Spinal cord (tissue), 10 donors: ENCODE measurements around the gene C6orf163. TPM values are rescaled to one million over a fixed set of nuclear protein-coding genes. Genes with fewer than 3 reads are reported as not detected.

Experiments
- DNase-seq, 6 donors: peaks; one replicate each; pipeline versions ENCODE4 v3.0.0 to v3.0.0-alpha.2; 2013 to 2015; ENCODE audit warnings: low spot score in 6 of 6, low read depth in 4 of 6
- H3K27ac ChIP-seq: one replicate; pipeline ENCODE4 v1.5.1; 2013; ENCODE audit warnings: low read depth, low read length, control low read depth
- H3K27me3 ChIP-seq: one replicate; pipeline ENCODE4 v1.6.1; 2013; ENCODE audit warnings: low read length; ENCODE audit not compliant: control insufficient read depth, insufficient read depth
- H3K36me3 ChIP-seq: one replicate; pipeline ENCODE4 v1.6.1; 2013; ENCODE audit warnings: low read length; ENCODE audit not compliant: control insufficient read depth, insufficient read depth
- H3K4me1 ChIP-seq: one replicate; pipeline ENCODE4 v1.6.1; 2013; ENCODE audit warnings: low read length; ENCODE audit not compliant: control insufficient read depth, insufficient read depth
- H3K4me3 ChIP-seq: one replicate; pipeline ENCODE4 v1.5.1; 2013; ENCODE audit warnings: low read depth, low read length, control low read depth
- H3K9me3 ChIP-seq: one replicate; pipeline ENCODE4 v1.6.1; 2013; ENCODE audit warnings: low read length; ENCODE audit not compliant: control insufficient read depth, insufficient read depth
- WGBS: methylation state at CpG from one replicate; pipeline ENCODE4 v1.1.5; 2013; ENCODE audit warnings: missing lambda C conversion rate; ENCODE audit not compliant: insufficient coverage; 5-methylcytosine and 5-hydroxymethylcytosine counted together
- polyA plus RNA-seq, 2 donors: library from polyadenylated mRNA; unstranded; fragments of 120-200 nt; gene quantifications; one replicate each; pipeline ENCODE4 v1.2.1, GENCODE V29; 2013; ENCODE audit not compliant: insufficient read length in 2 of 2
- total RNA-seq, 2 donors: library from RNA; depleted of rRNA in 1 of 2; stranded (reverse); fragments of 120-200 nt in 1 of 2; fragments of >200 nt in 1 of 2; gene quantifications; one replicate each; pipeline versions ENCODE4 v1.2.3 to v1.2.4, GENCODE V29; 2013 to 2014
- donor health status: healthy.

Gene C6orf163
- total and polyA plus RNA-seq, 4 donors: 2.1 to 8.6 (median 4.7) TPM

- Histone ChIP-seq H3K36me3 (peaks cover 3% of the 10 kb centered on the region), H3K4me1 (no peaks in the 10 kb centered on the region), H3K27ac (no peak overlapping the region), H3K9me3 (no peaks in the 10 kb centered on the region), H3K27me3 (no peaks in the 10 kb centered on the region), H3K4me3 (no peak overlapping the region)
- no CpG with 5 or more reads among the region's 2 CpGs for WGBS
- no peak for DNase-seq
Measured at GRCh38 chr6:87375315-87375714, 30.7 kb downstream of the C6orf163 start.

DNA sequence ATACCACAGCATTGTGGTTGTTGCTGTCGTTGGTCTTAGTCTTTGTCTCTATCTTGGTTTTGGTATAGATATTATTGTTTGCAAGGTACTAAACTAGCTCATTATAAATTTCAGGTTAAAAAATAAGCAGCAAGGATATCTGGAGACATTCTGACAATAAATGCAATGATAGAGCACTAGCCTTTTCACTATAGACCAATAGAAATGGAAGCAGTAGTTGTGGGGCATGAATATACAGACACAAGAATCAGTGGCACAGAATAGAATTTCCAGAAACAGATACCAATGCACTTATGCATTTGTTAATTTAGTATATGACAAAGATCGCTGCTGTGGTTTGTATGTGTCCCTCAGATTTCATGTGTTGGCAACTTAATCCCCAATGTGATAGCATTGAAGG, 32.0 kb downstream of the C6orf163 start:
- DNase-seq: no peak
- H3K27me3 ChIP-seq: no peaks in the 10 kb centered on the region
- no peak overlapping the region for H3K4me3 ChIP-seq
- H3K4me1 ChIP-seq: no peaks in the 10 kb centered on the region
- no peaks in the 10 kb centered on the region for H3K9me3 ChIP-seq
- H3K27ac ChIP-seq: no peak overlapping the region
- WGBS: no CpG with 5 or more reads among the region's 2 CpGs
- H3K36me3 ChIP-seq: peaks cover 3% of the 10 kb centered on the region

DNA sequence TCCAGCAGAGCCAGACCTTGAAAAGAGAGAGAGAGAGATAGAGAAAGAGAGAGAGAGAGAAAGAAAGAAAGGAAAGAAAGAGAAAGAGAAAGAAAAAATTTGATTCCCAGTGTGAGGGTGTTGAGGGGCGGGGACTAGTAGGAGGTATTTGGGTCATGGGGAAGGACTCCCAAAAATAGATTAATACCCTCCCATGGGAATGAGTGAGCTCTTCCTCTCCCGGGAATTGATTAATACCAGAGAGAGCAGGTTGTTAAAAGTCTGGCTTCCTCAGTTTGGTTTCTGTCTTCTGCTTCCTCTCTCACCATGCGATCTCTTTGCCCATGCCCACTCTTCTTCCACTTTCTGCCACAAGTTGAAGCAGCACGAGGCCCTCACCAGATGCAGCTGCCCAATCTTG, 34.3 kb downstream of the C6orf163 start:
- H3K27me3 ChIP-seq: no peaks in the 10 kb centered on the region
- H3K36me3 ChIP-seq: peaks cover 3% of the 10 kb centered on the region
- DNase-seq: no peak
- no peaks in the 10 kb centered on the region for H3K4me1 ChIP-seq
- 90% methylated on average over 1 of the region's 4 CpGs for WGBS
- H3K9me3 ChIP-seq: no peaks in the 10 kb centered on the region
- H3K4me3 ChIP-seq: no peak overlapping the region
- H3K27ac ChIP-seq: no peak overlapping the region

GRCh38 chr6:87382861-87383260, 38.2 kb downstream of the C6orf163 start:
- H3K4me1 ChIP-seq: no peaks in the 10 kb centered on the region
- no peak overlapping the region for H3K4me3 ChIP-seq
- WGBS: 95% methylated on average over 2 of the region's 5 CpGs

DNA sequence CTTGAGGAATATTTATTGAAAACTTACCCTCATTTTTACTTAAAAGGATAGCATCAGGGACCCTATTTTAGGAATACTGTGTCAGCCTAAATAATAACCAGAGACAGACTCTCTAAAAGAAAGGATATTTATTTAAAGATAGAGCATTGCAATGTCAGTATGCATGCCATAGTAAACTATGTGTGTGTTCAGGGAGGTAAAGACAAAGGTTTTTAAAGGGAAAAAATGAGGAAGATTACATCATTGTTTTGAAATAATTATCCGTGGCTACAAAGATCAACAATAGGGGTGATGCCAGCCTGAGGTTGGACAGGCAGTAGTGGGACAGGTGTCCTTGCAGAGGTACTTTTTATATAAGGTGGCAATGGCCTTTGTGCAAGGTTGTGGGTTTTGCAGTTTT, 39.4 kb downstream of the C6orf163 start:
- Histone ChIP-seq H3K27me3 (no peaks in the 10 kb centered on the region), H3K4me3 (no peak overlapping the region), H3K4me1 (no peaks in the 10 kb centered on the region), H3K9me3 (no peaks in the 10 kb centered on the region), H3K36me3 (no peaks in the 10 kb centered on the region), H3K27ac (no peak overlapping the region)
- no peak for DNase-seq
- 89% methylated on average over 1 of the region's 1 CpG for WGBS

More at GRCh38 chr6:87382861-87383260, 38.2 kb downstream of the C6orf163 start:
- no peak overlapping the region for H3K27ac ChIP-seq
- no peaks in the 10 kb centered on the region for H3K36me3 ChIP-seq
- H3K27me3 ChIP-seq: no peaks in the 10 kb centered on the region
- DNase-seq: peak in 1 of 6 donors; percentile 13
- H3K9me3 ChIP-seq: no peaks in the 10 kb centered on the region

- WGBS: no CpG with 5 or more reads among the region's 3 CpGs
- H3K36me3 ChIP-seq: no peaks in the 10 kb centered on the region
- H3K4me1 ChIP-seq: no peaks in the 10 kb centered on the region
- H3K4me3 ChIP-seq: no peak overlapping the region
- no peaks in the 10 kb centered on the region for H3K27me3 ChIP-seq
- no peak overlapping the region for H3K27ac ChIP-seq
- DNase-seq: no peak
- H3K9me3 ChIP-seq: no peaks in the 10 kb centered on the region
Measured at GRCh38 chr6:87384449-87384848, 39.8 kb downstream of the C6orf163 start.

DNA sequence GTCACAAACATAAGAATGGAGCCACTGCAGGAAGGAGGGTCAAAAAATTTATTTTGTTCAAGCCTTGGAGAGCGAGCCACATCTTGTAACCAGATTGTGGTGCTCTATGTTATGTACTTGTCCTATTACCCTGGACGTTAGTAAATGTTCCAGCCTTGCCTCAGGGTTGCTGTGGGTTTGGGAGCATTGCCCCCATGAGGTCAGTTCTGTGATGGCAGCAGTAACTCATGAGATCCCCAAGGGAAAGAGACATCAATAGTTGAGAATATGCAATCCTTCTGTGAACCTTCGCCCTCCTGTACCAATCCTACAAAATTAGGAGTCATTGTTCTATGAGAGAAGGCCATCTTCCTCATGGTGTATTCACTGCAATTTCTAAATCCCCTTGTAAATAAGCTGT, 46.7 kb downstream of the C6orf163 start:
- H3K9me3 ChIP-seq: no peaks in the 10 kb centered on the region
- H3K4me3 ChIP-seq: no peak overlapping the region
- 38% methylated on average over 2 of the region's 3 CpGs for WGBS
- no peaks in the 10 kb centered on the region for H3K27me3 ChIP-seq
- peak in 1 of 6 donors; percentile 22 for DNase-seq
- H3K27ac ChIP-seq: no peak overlapping the region
- no peaks in the 10 kb centered on the region for H3K36me3 ChIP-seq
- H3K4me1 ChIP-seq: no peaks in the 10 kb centered on the region

GRCh38 chr6:87393026-87393622, 48.5 kb downstream of the C6orf163 start:
- peak in 5 of 6 donors; percentile 31 to 91 (median 48) for DNase-seq
- Histone ChIP-seq H3K27ac (no peak overlapping the region), H3K27me3 (no peaks in the 10 kb centered on the region), H3K9me3 (no peaks in the 10 kb centered on the region), H3K4me1 (no peaks in the 10 kb centered on the region), H3K4me3 (no peak overlapping the region), H3K36me3 (no peaks in the 10 kb centered on the region)
- WGBS: 0% methylated on average over 1 of the region's 2 CpGs

GRCh38 chr6:87395431-87395830, 50.8 kb downstream of the C6orf163 start:
- no CpG with 5 or more reads among the region's 2 CpGs for WGBS
- no peak overlapping the region for H3K4me3 ChIP-seq
- no peaks in the 10 kb centered on the region for H3K4me1 ChIP-seq
- no peaks in the 10 kb centered on the region for H3K36me3 ChIP-seq
- no peaks in the 10 kb centered on the region for H3K27me3 ChIP-seq
- no peaks in the 10 kb centered on the region for H3K9me3 ChIP-seq
- no peak overlapping the region for H3K27ac ChIP-seq
- DNase-seq: peak in 1 of 6 donors; percentile 52

- Histone ChIP-seq H3K9me3 (no peaks in the 10 kb centered on the region), H3K4me1 (no peaks in the 10 kb centered on the region), H3K4me3 (no peak overlapping the region), H3K36me3 (no peaks in the 10 kb centered on the region), H3K27ac (no peak overlapping the region), H3K27me3 (no peaks in the 10 kb centered on the region)
- WGBS: 80% methylated on average over 7 of the region's 10 CpGs
- DNase-seq: no peak
Measured at GRCh38 chr6:87396595-87397392, 52.2 kb downstream of the C6orf163 start.
